Heart left ventricle (tissue), 13 donors: Measurements from ENCODE around the gene KCP.

Experiments
- POLR2A ChIP-seq, 2 donors: fragments of 450-650 bp; IDR thresholded peaks; one replicate each; pipeline ENCODE4 v1.6.1; 2017; ENCODE audit warnings: antibody characterized with exemption in 2 of 2, mild to moderate bottlenecking in 2 of 2, moderate library complexity in 2 of 2
- TF ChIP-seq, protein P1 (sequence below), 12 donors: fragments of 200-600 bp; sonication (generic) in 4 of 12; IDR thresholded peaks; one replicate each; pipeline versions ENCODE4 v1.5.0 to v1.8.0; 2018 to 2022; ENCODE audit warnings: antibody characterized with exemption in 12 of 12, mild to moderate bottlenecking in 5 of 12
- donor health status: ischemic (EF 13 %, LVEDD 7.1; RV severe dilation, severe dysfunction).
- donor health status: DM: no; HTN: yes; CAD: no.
- donor health status: DM: no; HTN: no; CAD: no.
- donor health status: ischemic (EF 25% LVEDD 6.9; RV normal size, moderate dysfunction).
- donor health status: ischemic (EF 25% LVEDD 5.7; RV mildly dilated, moderate dysfunction).
- donor health status: ischemic (EF 35%, LVEDD 5.7; RV mildly dilated, moderate dysfunction).
- donor health status: nonischemic (EF 11% LVEDD 7.7; RV severe dilation, severe dysfunction).
- donor health status: DM: yes; HTN: yes; CAD: no.
- donor health status: PGD.
- donor health status: ischemic (EF 29% LVEDD 5.4; RV normal size, mild dysfunction).
- donor health status: nonischemic (EF 23%, LVEDD 6.1; RV moderate dilation, normal function).

DNA sequence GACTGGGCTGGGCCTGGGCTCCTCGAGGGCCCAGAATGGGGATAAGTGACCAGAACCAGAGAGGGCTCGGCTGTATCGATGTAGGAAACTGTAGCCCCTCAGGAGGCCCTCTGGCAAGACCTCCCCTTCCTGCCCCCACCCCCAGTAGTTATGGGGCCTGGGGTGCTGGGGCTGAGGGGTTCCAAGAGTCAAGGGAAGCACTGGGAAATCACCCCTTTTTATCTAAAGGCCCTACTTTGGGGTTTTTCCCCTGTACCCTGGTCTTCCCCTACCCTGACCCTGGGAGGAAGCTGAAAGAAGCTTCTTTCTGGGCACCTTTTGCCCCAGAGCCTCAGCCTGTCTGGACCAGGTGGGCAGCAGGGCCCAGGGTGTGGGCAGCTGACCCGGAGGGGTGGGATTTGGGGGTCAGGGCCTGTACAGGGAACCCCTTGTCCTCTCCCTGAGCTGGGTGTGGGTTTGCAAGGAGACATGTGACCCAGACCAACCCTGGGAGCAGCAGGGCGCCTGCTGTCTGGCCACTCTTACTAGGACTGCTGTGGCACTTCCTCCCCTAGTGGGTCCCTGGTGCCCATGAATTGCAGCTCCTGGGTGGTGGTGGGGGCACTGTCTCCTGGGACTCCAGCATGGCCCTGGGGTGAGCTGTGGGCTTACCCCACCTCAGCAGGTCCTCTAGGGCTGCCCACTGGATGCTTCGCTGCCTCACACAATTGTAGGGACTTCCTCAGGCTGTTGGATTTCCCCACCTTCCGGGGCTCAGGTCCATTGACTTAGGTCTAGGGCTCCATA, 28.8 kb upstream of the KCP start:
- TF ChIP-seq, protein P1, sequence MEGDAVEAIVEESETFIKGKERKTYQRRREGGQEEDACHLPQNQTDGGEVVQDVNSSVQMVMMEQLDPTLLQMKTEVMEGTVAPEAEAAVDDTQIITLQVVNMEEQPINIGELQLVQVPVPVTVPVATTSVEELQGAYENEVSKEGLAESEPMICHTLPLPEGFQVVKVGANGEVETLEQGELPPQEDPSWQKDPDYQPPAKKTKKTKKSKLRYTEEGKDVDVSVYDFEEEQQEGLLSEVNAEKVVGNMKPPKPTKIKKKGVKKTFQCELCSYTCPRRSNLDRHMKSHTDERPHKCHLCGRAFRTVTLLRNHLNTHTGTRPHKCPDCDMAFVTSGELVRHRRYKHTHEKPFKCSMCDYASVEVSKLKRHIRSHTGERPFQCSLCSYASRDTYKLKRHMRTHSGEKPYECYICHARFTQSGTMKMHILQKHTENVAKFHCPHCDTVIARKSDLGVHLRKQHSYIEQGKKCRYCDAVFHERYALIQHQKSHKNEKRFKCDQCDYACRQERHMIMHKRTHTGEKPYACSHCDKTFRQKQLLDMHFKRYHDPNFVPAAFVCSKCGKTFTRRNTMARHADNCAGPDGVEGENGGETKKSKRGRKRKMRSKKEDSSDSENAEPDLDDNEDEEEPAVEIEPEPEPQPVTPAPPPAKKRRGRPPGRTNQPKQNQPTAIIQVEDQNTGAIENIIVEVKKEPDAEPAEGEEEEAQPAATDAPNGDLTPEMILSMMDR (IDR thresholded peaks at IDR 0.05) = no peak
- no peak for TF ChIP-seq POLR2A (IDR thresholded peaks at IDR 0.05)
